Endothelial cell (in vitro differentiated cells): ENCODE data around the gene IZUMO4. TPM values are rescaled to one million over a fixed set of nuclear protein-coding genes. Genes with fewer than 3 reads are reported as not detected.
A peak's percentile ranks its signal among the peaks of the same experiment; 100 is the strongest.

ENCODE experiments used
- DNase-seq: peaks from one replicate; pipeline ENCODE4 v3.0.0; 2021; ENCODE audit warnings: low spot score
- H3K27ac Mint-ChIP-seq: one replicate; pipeline ENCODE4 v1.8.0; 2021; ENCODE audit warnings: mixed read lengths, inconsistent platforms; ENCODE audit not compliant: unreplicated experiment
- H3K27me3 Mint-ChIP-seq: one replicate; pipeline ENCODE4 v1.8.0; 2021; ENCODE audit warnings: mild to moderate bottlenecking, moderate library complexity, mixed read lengths, inconsistent platforms; ENCODE audit not compliant: unreplicated experiment
- H3K36me3 Mint-ChIP-seq: one replicate; pipeline ENCODE4 v1.8.0; 2021; ENCODE audit warnings: mild to moderate bottlenecking, low read depth, mixed read lengths, inconsistent platforms; ENCODE audit not compliant: unreplicated experiment
- H3K4me1 Mint-ChIP-seq: one replicate; pipeline ENCODE4 v1.8.0; 2021; ENCODE audit warnings: mild to moderate bottlenecking, mixed read lengths, inconsistent platforms; ENCODE audit not compliant: unreplicated experiment
- H3K4me3 Mint-ChIP-seq: one replicate; pipeline ENCODE4 v1.8.0; 2021; ENCODE audit warnings: mild to moderate bottlenecking, mixed read lengths, inconsistent platforms; ENCODE audit not compliant: unreplicated experiment
- H3K9me3 Mint-ChIP-seq: one replicate; pipeline ENCODE4 v1.8.0; 2021; ENCODE audit warnings: mixed read lengths, inconsistent platforms; ENCODE audit not compliant: unreplicated experiment
- total RNA-seq: library from RNA; stranded (reverse); fragmentation: NEBNext Ultra II Directional; extraction: Animal tissue kit (Norgen Biotek cat#: 25700); gene quantifications from one replicate; pipeline ENCODE4 v1.2.1, GENCODE V29; 2021; ENCODE audit not compliant: unreplicated experiment
- TF ChIP-seq, protein P1 (sequence below): fragments of 200-600 bp; sonication (generic); IDR thresholded peaks from one replicate; pipeline ENCODE4 v1.5.0; 2021; ENCODE audit warnings: antibody characterized with exemption; ENCODE audit not compliant: unreplicated experiment

The IZUMO4 gene
- total RNA-seq, 1 donor from 2014 or later, result 8.9 TPM

DNA sequence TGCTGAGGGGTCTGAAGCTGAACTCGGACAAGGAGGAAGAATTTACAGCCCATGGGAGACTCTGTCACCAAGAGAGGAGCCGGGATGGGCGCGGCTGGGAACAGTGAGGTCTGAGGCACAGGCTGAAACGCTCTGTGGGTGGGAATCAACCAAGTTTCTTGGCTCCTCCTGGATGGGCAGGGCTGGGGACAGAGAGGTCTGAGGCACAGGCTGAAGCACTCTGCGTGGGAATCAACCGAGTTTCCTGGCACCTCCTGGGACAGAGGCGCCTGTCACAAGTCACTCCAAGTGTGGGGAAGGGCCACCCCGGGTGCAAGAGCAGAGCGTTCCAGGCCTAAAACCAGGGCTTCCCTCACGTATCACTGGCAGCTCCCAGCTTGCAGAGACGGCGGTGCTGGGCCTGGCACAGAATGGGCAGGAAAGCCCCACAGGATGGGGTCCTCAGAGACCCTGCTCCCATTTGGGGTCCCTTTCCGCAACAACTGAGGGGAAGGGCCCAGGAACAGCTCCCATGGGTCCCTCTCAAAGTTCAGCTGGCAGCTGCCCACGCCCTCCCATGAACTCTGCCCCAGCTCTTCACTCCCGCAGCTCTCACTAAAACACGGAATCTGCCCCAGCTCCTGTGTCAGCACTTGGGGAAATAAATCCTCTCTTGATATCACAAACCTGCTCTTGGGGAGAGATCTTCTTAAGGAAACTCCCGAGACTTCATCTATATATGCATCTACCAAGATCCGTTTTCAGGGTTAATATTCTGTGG is 36.2 kb downstream of the IZUMO4 start:
- peaks cover 1% of the 10 kb centered on the region for H3K27me3 Mint-ChIP-seq
- H3K9me3 Mint-ChIP-seq, result no peaks in the 10 kb centered on the region
- DNase-seq, result no peak
- TF ChIP-seq, protein P1, sequence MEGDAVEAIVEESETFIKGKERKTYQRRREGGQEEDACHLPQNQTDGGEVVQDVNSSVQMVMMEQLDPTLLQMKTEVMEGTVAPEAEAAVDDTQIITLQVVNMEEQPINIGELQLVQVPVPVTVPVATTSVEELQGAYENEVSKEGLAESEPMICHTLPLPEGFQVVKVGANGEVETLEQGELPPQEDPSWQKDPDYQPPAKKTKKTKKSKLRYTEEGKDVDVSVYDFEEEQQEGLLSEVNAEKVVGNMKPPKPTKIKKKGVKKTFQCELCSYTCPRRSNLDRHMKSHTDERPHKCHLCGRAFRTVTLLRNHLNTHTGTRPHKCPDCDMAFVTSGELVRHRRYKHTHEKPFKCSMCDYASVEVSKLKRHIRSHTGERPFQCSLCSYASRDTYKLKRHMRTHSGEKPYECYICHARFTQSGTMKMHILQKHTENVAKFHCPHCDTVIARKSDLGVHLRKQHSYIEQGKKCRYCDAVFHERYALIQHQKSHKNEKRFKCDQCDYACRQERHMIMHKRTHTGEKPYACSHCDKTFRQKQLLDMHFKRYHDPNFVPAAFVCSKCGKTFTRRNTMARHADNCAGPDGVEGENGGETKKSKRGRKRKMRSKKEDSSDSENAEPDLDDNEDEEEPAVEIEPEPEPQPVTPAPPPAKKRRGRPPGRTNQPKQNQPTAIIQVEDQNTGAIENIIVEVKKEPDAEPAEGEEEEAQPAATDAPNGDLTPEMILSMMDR, result no peak
- peak overlapping the region; percentile 75 for H3K27ac Mint-ChIP-seq
- H3K4me3 Mint-ChIP-seq, result peak overlapping the region; percentile 63
- no peaks in the 10 kb centered on the region for H3K4me1 Mint-ChIP-seq
- H3K36me3 Mint-ChIP-seq, result peaks cover 13% of the 10 kb centered on the region

DNA sequence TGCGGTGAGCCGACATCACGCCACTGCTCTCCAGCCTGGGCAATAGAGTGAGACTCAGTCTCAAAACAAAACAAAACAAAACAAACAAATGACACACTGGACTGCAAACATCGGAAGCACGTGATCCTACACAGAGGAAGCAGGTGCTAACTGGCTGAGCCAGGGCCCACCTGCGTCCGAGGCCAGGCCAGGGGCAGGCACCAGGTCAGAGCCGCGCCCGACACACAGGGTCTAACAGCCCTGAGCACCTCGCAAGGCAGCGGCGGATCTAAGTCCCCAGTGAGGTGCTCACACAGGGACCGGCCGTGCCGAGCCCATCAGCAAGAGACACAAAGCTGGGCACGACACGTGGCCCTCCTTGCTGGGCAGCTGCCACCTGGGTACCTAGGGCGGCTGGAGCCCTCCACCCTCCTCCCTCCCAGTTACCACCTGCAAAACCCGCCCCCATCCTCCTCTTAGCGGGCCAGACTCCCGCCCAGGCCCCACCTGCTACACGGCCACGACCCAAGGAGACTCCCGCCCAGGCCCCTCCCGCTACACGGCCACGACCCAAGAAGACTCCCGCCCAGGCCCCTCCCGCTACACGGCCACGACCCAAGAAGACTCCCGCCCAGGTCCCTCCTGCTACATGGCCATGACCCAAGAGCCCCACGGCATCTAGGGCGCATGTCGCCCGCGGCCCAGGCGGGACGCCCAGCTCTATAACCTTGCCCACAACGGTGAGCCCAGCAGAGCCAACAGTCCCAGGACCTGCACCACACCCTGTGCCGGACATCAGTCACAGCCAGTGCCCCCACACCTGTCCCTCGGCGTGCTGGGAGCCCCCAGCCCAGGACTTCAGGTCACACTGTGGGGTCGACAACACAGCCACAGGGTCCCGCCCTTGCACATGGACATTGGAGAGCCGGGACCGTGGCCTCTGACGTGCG is 39.0 kb downstream of the IZUMO4 start:
- Mint-ChIP-seq H3K4me3 (no peak overlapping the region), H3K36me3 (peaks cover 20% of the 10 kb centered on the region), H3K9me3 (no peaks in the 10 kb centered on the region), H3K4me1 (no peaks in the 10 kb centered on the region), H3K27me3 (peaks cover 1% of the 10 kb centered on the region), H3K27ac (no peak overlapping the region)
- DNase-seq, result no peak
- TF ChIP-seq, protein P1, result no peak

DNA sequence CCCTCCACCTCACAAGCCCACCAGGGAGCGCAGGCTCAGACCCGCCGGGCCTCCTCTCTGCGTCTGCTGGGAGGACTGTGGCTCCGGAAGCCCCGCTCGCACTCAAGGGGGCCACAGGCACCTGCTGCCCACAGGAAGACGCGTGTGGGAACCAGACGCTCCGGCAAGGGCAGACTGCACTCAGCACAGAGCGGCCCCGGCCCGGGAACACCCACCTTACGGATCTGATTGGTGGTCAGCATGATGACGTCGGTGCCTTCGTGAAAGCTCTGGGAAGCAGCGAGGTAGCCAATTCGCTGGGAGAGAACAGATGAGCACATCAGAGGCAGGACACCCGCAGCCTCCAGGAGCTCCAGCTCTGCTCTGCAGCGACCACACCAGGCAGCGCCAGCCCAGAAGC is 40.1 kb downstream of the IZUMO4 start:
- Mint-ChIP-seq H3K36me3 (peaks cover 24% of the 10 kb centered on the region), H3K4me1 (no peaks in the 10 kb centered on the region), H3K27ac (no peak overlapping the region), H3K27me3 (peaks cover 1% of the 10 kb centered on the region), H3K4me3 (no peak overlapping the region), H3K9me3 (no peaks in the 10 kb centered on the region)
- TF ChIP-seq, protein P1, result no peak
- no peak for DNase-seq

DNA sequence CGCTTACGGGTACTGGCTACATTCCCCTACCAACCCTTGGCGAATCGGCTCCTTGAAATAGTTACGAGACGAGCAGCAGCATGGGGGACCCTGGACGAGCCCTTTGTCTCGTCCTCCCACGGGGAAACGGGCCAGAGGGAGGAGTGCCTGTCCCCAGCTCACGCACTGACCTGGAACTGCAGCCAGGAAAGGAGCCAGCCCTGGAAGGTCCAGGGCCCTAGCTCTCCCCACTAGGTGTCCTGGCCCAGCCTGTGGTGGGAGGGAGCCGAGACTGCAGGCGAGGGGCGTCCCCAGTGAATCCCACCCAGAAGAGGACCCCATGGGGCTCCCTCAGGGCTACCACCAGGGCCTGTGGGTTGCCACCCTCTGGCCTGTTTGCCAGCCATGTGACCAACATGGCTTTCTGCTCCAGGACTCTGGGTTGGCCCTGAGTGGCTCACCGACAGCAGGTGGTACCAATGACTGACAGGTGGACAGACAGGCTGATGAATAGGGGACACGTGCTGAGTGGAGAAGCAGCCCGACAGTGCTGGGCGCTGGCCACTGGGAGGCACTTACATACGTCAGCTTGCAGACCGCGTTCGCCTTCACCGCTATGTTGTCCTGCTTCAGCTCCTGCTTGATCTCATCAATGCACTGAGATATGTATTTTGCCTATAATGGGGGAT is 41.5 kb downstream of the IZUMO4 start:
- no peak for DNase-seq
- Mint-ChIP-seq H3K4me1 (no peaks in the 10 kb centered on the region), H3K9me3 (no peaks in the 10 kb centered on the region), H3K27ac (no peak overlapping the region), H3K27me3 (peaks cover 1% of the 10 kb centered on the region), H3K4me3 (no peak overlapping the region), H3K36me3 (peaks cover 17% of the 10 kb centered on the region)
- TF ChIP-seq, protein P1, result no peak
